GM12801 (cell line): Measurements from ENCODE around the gene HERC3.

Source experiments
- CTCF ChIP-seq: IDR thresholded peaks from one replicate; pipeline ENCODE4 v1.5.1; 2011; ENCODE audit warnings: control low read depth; ENCODE audit not compliant: insufficient read length; ENCODE audit errors: extremely low read depth

Gene HERC3

GRCh38 chr4:88649716-88650115, 57.4 kb downstream of the HERC3 start:
- no peak for TF ChIP-seq CTCF

GRCh38 chr4:88653371-88653946, 61.2 kb downstream of the HERC3 start:
- TF ChIP-seq CTCF = no peak

- TF ChIP-seq CTCF = no peak
These were observed 62.9 kb downstream of the HERC3 start for GRCh38 chr4:88655226-88655625.

- no peak for TF ChIP-seq CTCF
These were observed 67.0 kb downstream of the HERC3 start for GRCh38 chr4:88659055-88659889.

- no peak for TF ChIP-seq CTCF
These were observed 67.6 kb downstream of the HERC3 start for GRCh38 chr4:88659890-88660208.

GRCh38 chr4:88660446-88661294, 68.4 kb downstream of the HERC3 start:
- no peak for TF ChIP-seq CTCF

- no peak for TF ChIP-seq CTCF
These were observed 69.5 kb downstream of the HERC3 start for GRCh38 chr4:88661739-88662138.
